DND-41 (cell line): Measurements from ENCODE around the gene GRID1.

ENCODE experiments used
- ATAC-seq: fragments of 200-7000 bp; cut with Tn5 transposase; 3 replicates; pipeline ENCODE4 v1.9.1; 2021; ENCODE audit warnings: low read depth; ENCODE audit not compliant: insufficient read depth
- DNase-seq: peaks from one replicate; pipeline ENCODE4 v3.0.0-alpha.2; 2020
- H2AFZ ChIP-seq: 2 replicates; pipeline ENCODE4 v1.6.0; 2012; ENCODE audit warnings: low read depth, low read length
- H3K27ac ChIP-seq: 2 replicates; pipeline ENCODE4 v1.5.1; 2012; ENCODE audit warnings: low read length, inconsistent platforms
- H3K27me3 ChIP-seq: fragments of 200-600 bp; sonication (generic); 2 replicates; pipeline ENCODE4 v1.6.0; 2012; ENCODE audit warnings: low read length, mild to moderate bottlenecking, inconsistent platforms; ENCODE audit not compliant: insufficient read depth, poor library complexity
- H3K36me3 ChIP-seq: 2 replicates; pipeline ENCODE4 v1.5.1; 2012; ENCODE audit warnings: low read length, inconsistent platforms; ENCODE audit not compliant: insufficient read depth
- H3K4me1 ChIP-seq: 2 replicates; pipeline ENCODE4 v1.5.1; 2012; ENCODE audit warnings: mild to moderate bottlenecking, low read length; ENCODE audit not compliant: insufficient read depth
- H3K4me2 ChIP-seq: 2 replicates; pipeline ENCODE4 v1.6.0; 2012; ENCODE audit warnings: mild to moderate bottlenecking, moderate library complexity, low read length, inconsistent platforms; ENCODE audit not compliant: insufficient read depth
- H3K4me3 ChIP-seq, 2 experiments: fragments of 200-600 bp in 1 of 2; shearing (Covaris generic) in 1 of 2; 2 replicates each; pipeline ENCODE4 v1.5.1; 2012 to 2016; ENCODE audit warnings: inconsistent platforms in 2 of 2, low read length in 2 of 2, mild to moderate bottlenecking in 2 of 2, low read depth in 1 of 2, moderate library complexity in 1 of 2
- H3K79me2 ChIP-seq: 2 replicates; pipeline ENCODE4 v1.6.0; 2012; ENCODE audit warnings: low read length, inconsistent platforms; ENCODE audit not compliant: insufficient read depth
- H3K9ac ChIP-seq: 2 replicates; pipeline ENCODE4 v1.6.0; 2012; ENCODE audit warnings: low read depth, mild to moderate bottlenecking, inconsistent platforms, low read length, moderate library complexity
- H3K9me3 ChIP-seq: 2 replicates; pipeline ENCODE4 v1.5.1; 2012; ENCODE audit warnings: low read length, moderate library complexity, mild to moderate bottlenecking, inconsistent platforms; ENCODE audit not compliant: insufficient read depth, severe bottlenecking
- H4K20me1 ChIP-seq: 2 replicates; pipeline ENCODE4 v1.6.0; 2012; ENCODE audit warnings: low read length; ENCODE audit not compliant: insufficient read depth
- CTCF ChIP-seq: IDR thresholded peaks from 2 replicates; pipeline ENCODE4 v1.5.1; 2012; ENCODE audit warnings: borderline replicate concordance, low read length, moderate library complexity, mild to moderate bottlenecking; ENCODE audit not compliant: poor library complexity, severe bottlenecking; ENCODE audit errors: extremely low read depth
- EZH2 ChIP-seq: IDR thresholded peaks from 3 replicates; pipeline ENCODE4 v1.6.1; 2012; ENCODE audit warnings: borderline replicate concordance, low read depth, mild to moderate bottlenecking, moderate library complexity, low read length, inconsistent platforms; ENCODE audit not compliant: severe bottlenecking

GRID1 gene

DNA sequence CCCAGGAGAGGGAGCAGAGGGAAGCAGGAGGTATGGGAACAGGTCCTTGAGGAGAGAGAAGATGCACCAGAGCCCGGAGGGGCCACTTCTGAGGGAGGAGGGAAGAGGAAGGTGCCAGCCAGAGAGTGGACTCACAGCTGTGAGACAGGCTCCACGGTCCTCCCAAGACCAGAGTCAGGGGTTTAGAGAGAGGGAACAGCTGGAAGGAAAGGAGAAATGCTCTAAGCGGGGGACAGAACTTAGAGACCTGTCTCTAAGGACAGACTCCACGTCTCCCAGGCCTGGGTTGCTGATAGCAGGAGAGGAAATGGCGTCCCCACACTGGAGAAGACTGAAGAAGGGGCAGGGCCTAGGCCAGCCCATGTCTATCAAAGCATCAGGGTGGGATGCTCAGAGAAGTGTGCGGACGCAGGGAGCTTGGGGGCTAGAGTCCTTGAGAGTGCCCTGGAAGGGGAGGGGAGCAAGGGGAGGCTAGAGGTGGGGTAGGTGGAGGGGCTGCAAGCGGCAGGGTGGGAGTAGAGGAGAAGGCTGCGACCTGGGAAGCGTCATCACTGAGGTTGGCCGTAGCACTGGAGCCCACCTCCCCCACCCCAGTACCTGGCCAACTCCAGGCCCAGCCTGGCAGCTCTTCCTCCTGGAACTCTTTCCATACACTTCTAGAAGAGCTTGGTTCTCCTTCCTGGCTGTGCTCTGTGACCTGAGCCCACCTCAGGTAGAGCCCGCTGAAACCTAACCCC is 25.6 kb upstream of the GRID1 start:
- Histone ChIP-seq H3K9me3 (no peaks in the 10 kb centered on the region), H4K20me1 (no peaks in the 10 kb centered on the region), H3K79me2 (no peaks in the 10 kb centered on the region), H3K27ac (no peak overlapping the region), H3K9ac (no peak overlapping the region), H3K4me2 (no peak overlapping the region), H3K4me1 (no peaks in the 10 kb centered on the region), H2AFZ (no peak overlapping the region), H3K4me3 (no peak overlapping the region), H3K36me3 (no peaks in the 10 kb centered on the region), H3K27me3 (peaks cover 4% of the 10 kb centered on the region)
- ATAC-seq (no peak), DNase-seq (no peak)
- TF ChIP-seq EZH2: no peak
- TF ChIP-seq CTCF: no peak

- no peak overlapping the region for H3K9ac ChIP-seq
- TF ChIP-seq EZH2: no peak
- no peak for TF ChIP-seq CTCF
- H3K4me1 ChIP-seq: no peaks in the 10 kb centered on the region
- peaks cover 4% of the 10 kb centered on the region for H3K27me3 ChIP-seq
- ATAC-seq: no peak
- H3K9me3 ChIP-seq: no peaks in the 10 kb centered on the region
- H3K4me2 ChIP-seq: no peak overlapping the region
- no peak overlapping the region for H2AFZ ChIP-seq
- no peak overlapping the region for H3K27ac ChIP-seq
- H3K36me3 ChIP-seq: no peaks in the 10 kb centered on the region
- H4K20me1 ChIP-seq: no peaks in the 10 kb centered on the region
- no peaks in the 10 kb centered on the region for H3K79me2 ChIP-seq
- DNase-seq: no peak
- no peak overlapping the region for H3K4me3 ChIP-seq
Observed at GRCh38 chr10:86391236-86391840, 24.7 kb upstream of the GRID1 start.

GRCh38 chr10:86390337-86391120 is 23.9 kb upstream of the GRID1 start:
- no peak for TF ChIP-seq EZH2
- TF ChIP-seq CTCF: no peak
- Histone ChIP-seq H2AFZ (no peak overlapping the region), H3K4me2 (no peak overlapping the region), H3K79me2 (no peaks in the 10 kb centered on the region), H3K4me3 (no peak overlapping the region), H4K20me1 (no peaks in the 10 kb centered on the region), H3K27me3 (peaks cover 4% of the 10 kb centered on the region), H3K36me3 (no peaks in the 10 kb centered on the region), H3K27ac (no peak overlapping the region), H3K4me1 (no peaks in the 10 kb centered on the region), H3K9ac (no peak overlapping the region), H3K9me3 (no peaks in the 10 kb centered on the region)
- ATAC-seq (no peak), DNase-seq (no peak)
